Neural cell (in vitro differentiated cells): ENCODE results near the gene WWC2. TPM values are rescaled to one million over a fixed set of nuclear protein-coding genes. Genes with fewer than 3 reads are reported as not detected.

Experiments used
- H2AFZ ChIP-seq: fragments of 200-600, 300-800 bp; sonication (generic), shearing (Covaris generic); 2 replicates; pipeline ENCODE4 v1.6.0; 2014; ENCODE audit warnings: low read depth, mild to moderate bottlenecking, antibody characterized with exemption, low read length, moderate library complexity
- H3F3A ChIP-seq: fragments of 200-600 bp; shearing (Covaris generic); 2 replicates; pipeline ENCODE4 v1.6.1; 2016; ENCODE audit warnings: mild to moderate bottlenecking, moderate library complexity, mixed read lengths, antibody characterized with exemption, low read length; ENCODE audit not compliant: insufficient read depth, poor library complexity, severe bottlenecking
- H3K27ac ChIP-seq: fragments of 200-600, 300-800 bp; sonication (generic), shearing (Covaris generic); 2 replicates; pipeline ENCODE4 v1.5.1; 2014; ENCODE audit warnings: mild to moderate bottlenecking, low read length, moderate library complexity
- H3K27me3 ChIP-seq: fragments of 300-800, 200-600 bp; sonication (generic), shearing (Covaris generic); 2 replicates; pipeline ENCODE4 v1.6.0; 2014; ENCODE audit warnings: mild to moderate bottlenecking, low read depth, low read length, moderate library complexity; ENCODE audit not compliant: insufficient read depth
- H3K36me3 ChIP-seq: fragments of 300-800, 200-600 bp; sonication (generic), shearing (Covaris generic); 2 replicates; pipeline ENCODE4 v1.5.1; 2014; ENCODE audit warnings: mild to moderate bottlenecking, antibody characterized with exemption, low read length, moderate library complexity; ENCODE audit not compliant: insufficient read depth
- H3K4me2 ChIP-seq: fragments of 300-800, 200-600 bp; sonication (generic), shearing (Covaris generic); 2 replicates; pipeline ENCODE4 v1.6.0; 2014; ENCODE audit warnings: mild to moderate bottlenecking, low read length
- H3K4me3 ChIP-seq: fragments of 300-800, 200-600 bp; sonication (generic), shearing (Covaris generic); 2 replicates; pipeline ENCODE4 v1.5.1; 2014; ENCODE audit warnings: mild to moderate bottlenecking, low read length, moderate library complexity
- H3K79me2 ChIP-seq: fragments of 200-600 bp; shearing (Covaris generic); replicated peaks from 2 replicates; pipeline ENCODE4 v1.6.0; 2014; ENCODE audit warnings: mild to moderate bottlenecking, low read length, moderate library complexity; ENCODE audit not compliant: insufficient read depth
- H3K9ac ChIP-seq: fragments of 300-800, 200-600 bp; sonication (generic), shearing (Covaris generic); 2 replicates; pipeline ENCODE4 v1.6.1; 2016; ENCODE audit warnings: mild to moderate bottlenecking, low read length, mixed read lengths
- H3K9me2 ChIP-seq: fragments of 200-600 bp; shearing (Covaris generic); 2 replicates; pipeline ENCODE4 v1.6.1; 2016; ENCODE audit warnings: mild to moderate bottlenecking, low read length, mixed read lengths; ENCODE audit not compliant: insufficient read depth
- H3K9me3 ChIP-seq: fragments of 200-600, 300-800 bp; sonication (generic), shearing (Covaris generic); 2 replicates; pipeline ENCODE4 v1.6.1; 2016; ENCODE audit warnings: mild to moderate bottlenecking, mixed run types, low read length, moderate library complexity, mixed read lengths
- H4K20me1 ChIP-seq: fragments of 200-600 bp; shearing (Covaris generic); 2 replicates; pipeline ENCODE4 v1.6.1; 2016; ENCODE audit warnings: mild to moderate bottlenecking, mixed run types; ENCODE audit not compliant: insufficient read depth
- EP300 ChIP-seq: fragments of 450-650 bp; conservative IDR thresholded peaks from 2 replicates; pipeline ENCODE4 v1.6.1; 2014; ENCODE audit warnings: antibody characterized with exemption, mild to moderate bottlenecking, moderate library complexity; ENCODE audit not compliant: poor library complexity, severe bottlenecking
- EZH2 ChIP-seq: fragments of 200-600, 300-800 bp; shearing (Covaris generic), sonication (generic); IDR thresholded peaks from 2 replicates; pipeline ENCODE4 v1.6.1; 2014; ENCODE audit warnings: antibody characterized with exemption, low read length, borderline replicate concordance, mild to moderate bottlenecking; ENCODE audit not compliant: insufficient read depth, poor library complexity, severe bottlenecking
- MXI1 ChIP-seq: fragments of 450-650 bp; conservative IDR thresholded peaks from 2 replicates; pipeline ENCODE4 v1.6.1; 2014; ENCODE audit warnings: antibody characterized with exemption, mild to moderate bottlenecking; ENCODE audit not compliant: poor library complexity, severe bottlenecking
- POLR2AphosphoS5 ChIP-seq: IDR thresholded peaks from 2 replicates; pipeline ENCODE4 v1.6.1; 2012
- RAD21 ChIP-seq: fragments of 450-650 bp; conservative IDR thresholded peaks from 2 replicates; pipeline ENCODE4 v1.6.1; 2014; ENCODE audit warnings: antibody characterized with exemption, mild to moderate bottlenecking, moderate library complexity
- SMC3 ChIP-seq: fragments of 450-650 bp; conservative IDR thresholded peaks from 2 replicates; pipeline ENCODE4 v1.6.1; 2014; ENCODE audit warnings: antibody characterized with exemption, mild to moderate bottlenecking, moderate library complexity; ENCODE audit not compliant: poor library complexity
- TAF1 ChIP-seq: IDR thresholded peaks from 2 replicates; pipeline ENCODE4 v1.6.1; 2012; ENCODE audit warnings: low read depth
- polyA plus RNA-seq: library from polyadenylated mRNA; depleted of rRNA; stranded (reverse); fragments of >200 nt; gene quantifications from 2 replicates; pipeline ENCODE4 v1.2.3, GENCODE V29; 2014
- TF ChIP-seq, protein P1 (sequence below): fragments of 450-650 bp; IDR thresholded peaks from 2 replicates; pipeline ENCODE4 v1.5.1; 2014; ENCODE audit warnings: antibody characterized with exemption, mild to moderate bottlenecking, moderate library complexity; ENCODE audit not compliant: poor library complexity, severe bottlenecking
- TF ChIP-seq, protein P2 (sequence below): IDR thresholded peaks from 2 replicates; pipeline ENCODE4 v1.6.1; 2012; ENCODE audit warnings: borderline replicate concordance

The WWC2 gene
- polyA plus RNA-seq, 1 donor from 2014 or later: 5.7 TPM

DNA sequence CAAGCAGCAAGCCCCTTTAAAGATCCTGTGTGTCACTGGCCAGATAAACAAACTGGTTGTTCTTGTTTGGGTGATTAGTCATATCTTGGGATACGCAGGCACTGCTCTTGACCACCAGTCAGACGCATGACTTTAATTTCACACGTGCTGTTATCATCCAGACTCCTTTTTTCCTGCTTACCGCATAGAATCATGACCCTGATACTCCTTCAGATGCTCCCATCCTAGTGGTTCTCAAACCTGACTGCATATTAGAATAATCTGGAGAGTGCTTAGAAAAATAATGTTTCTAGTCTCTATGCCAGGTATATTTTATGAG, 142.2 kb downstream of the WWC2 start:
- Histone ChIP-seq H3K9ac (no peak overlapping the region), H4K20me1 (no peaks in the 10 kb centered on the region), H3K4me2 (no peak overlapping the region), H3K27ac (no peak overlapping the region), H3K9me3 (no peaks in the 10 kb centered on the region), H2AFZ (no peak overlapping the region), H3K9me2 (no peaks in the 10 kb centered on the region), H3K27me3 (no peaks in the 10 kb centered on the region), H3F3A (no peaks in the 10 kb centered on the region), H3K4me3 (no peak overlapping the region), H3K79me2 (no peaks in the 10 kb centered on the region), H3K36me3 (no peaks in the 10 kb centered on the region)
- no peak for TF ChIP-seq SMC3
- TF ChIP-seq MXI1: no peak
- TF ChIP-seq POLR2AphosphoS5: no peak
- no peak for TF ChIP-seq EZH2
- no peak for TF ChIP-seq TAF1

DNA sequence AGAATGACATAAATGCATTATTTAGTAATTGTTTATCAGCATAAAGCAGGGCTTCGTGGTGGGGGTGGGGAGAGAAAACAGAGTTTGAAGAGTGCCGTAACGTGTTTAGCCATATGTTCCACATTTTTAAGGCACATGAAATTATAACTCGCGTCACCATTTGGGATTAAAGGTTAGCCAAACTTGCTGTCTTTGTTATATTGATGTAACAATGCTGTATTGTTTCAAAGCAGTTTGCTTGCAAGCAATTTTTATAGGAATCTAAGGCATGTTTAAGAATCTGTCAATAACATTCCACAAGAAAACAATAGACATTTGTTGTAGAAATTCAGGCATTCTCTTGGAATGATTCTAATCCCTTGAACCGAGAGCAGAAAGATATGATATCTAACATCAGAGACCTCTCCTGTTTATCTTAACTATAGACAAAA, 142.7 kb downstream of the WWC2 start:
- TF ChIP-seq, protein P1, sequence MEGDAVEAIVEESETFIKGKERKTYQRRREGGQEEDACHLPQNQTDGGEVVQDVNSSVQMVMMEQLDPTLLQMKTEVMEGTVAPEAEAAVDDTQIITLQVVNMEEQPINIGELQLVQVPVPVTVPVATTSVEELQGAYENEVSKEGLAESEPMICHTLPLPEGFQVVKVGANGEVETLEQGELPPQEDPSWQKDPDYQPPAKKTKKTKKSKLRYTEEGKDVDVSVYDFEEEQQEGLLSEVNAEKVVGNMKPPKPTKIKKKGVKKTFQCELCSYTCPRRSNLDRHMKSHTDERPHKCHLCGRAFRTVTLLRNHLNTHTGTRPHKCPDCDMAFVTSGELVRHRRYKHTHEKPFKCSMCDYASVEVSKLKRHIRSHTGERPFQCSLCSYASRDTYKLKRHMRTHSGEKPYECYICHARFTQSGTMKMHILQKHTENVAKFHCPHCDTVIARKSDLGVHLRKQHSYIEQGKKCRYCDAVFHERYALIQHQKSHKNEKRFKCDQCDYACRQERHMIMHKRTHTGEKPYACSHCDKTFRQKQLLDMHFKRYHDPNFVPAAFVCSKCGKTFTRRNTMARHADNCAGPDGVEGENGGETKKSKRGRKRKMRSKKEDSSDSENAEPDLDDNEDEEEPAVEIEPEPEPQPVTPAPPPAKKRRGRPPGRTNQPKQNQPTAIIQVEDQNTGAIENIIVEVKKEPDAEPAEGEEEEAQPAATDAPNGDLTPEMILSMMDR: no peak
- TF ChIP-seq EP300 (no peak), RAD21 (no peak), POLR2AphosphoS5 (no peak), SMC3 (no peak)
- TF ChIP-seq, protein P2, sequence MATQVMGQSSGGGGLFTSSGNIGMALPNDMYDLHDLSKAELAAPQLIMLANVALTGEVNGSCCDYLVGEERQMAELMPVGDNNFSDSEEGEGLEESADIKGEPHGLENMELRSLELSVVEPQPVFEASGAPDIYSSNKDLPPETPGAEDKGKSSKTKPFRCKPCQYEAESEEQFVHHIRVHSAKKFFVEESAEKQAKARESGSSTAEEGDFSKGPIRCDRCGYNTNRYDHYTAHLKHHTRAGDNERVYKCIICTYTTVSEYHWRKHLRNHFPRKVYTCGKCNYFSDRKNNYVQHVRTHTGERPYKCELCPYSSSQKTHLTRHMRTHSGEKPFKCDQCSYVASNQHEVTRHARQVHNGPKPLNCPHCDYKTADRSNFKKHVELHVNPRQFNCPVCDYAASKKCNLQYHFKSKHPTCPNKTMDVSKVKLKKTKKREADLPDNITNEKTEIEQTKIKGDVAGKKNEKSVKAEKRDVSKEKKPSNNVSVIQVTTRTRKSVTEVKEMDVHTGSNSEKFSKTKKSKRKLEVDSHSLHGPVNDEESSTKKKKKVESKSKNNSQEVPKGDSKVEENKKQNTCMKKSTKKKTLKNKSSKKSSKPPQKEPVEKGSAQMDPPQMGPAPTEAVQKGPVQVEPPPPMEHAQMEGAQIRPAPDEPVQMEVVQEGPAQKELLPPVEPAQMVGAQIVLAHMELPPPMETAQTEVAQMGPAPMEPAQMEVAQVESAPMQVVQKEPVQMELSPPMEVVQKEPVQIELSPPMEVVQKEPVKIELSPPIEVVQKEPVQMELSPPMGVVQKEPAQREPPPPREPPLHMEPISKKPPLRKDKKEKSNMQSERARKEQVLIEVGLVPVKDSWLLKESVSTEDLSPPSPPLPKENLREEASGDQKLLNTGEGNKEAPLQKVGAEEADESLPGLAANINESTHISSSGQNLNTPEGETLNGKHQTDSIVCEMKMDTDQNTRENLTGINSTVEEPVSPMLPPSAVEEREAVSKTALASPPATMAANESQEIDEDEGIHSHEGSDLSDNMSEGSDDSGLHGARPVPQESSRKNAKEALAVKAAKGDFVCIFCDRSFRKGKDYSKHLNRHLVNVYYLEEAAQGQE: no peak
- Histone ChIP-seq H3K79me2 (no peaks in the 10 kb centered on the region), H3F3A (no peaks in the 10 kb centered on the region), H3K9me2 (no peaks in the 10 kb centered on the region), H3K9me3 (no peaks in the 10 kb centered on the region), H3K27me3 (no peaks in the 10 kb centered on the region), H3K4me2 (no peak overlapping the region), H4K20me1 (no peaks in the 10 kb centered on the region), H3K27ac (no peak overlapping the region), H3K9ac (no peak overlapping the region), H2AFZ (no peak overlapping the region), H3K4me3 (no peak overlapping the region), H3K36me3 (no peaks in the 10 kb centered on the region)

DNA sequence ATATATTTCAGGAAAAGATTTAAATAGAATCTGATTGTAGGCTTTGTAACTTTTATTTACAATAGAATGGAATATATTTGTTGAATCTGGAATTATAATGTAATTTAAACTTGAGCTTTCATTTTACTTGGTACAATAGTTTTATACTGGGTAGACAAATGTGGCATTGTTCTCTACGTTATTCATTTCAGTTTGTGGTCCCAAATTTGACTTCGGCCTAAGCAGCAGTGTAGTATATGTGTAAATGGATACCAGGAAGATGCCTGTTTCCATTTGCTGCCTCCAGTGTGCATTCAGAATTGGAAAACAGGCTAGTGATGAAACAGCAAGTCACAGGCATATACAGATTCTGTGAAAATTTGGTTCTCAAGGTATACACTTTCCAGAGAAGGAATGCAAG, 143.2 kb downstream of the WWC2 start:
- Histone ChIP-seq H3K9me3 (no peaks in the 10 kb centered on the region), H3K4me2 (no peak overlapping the region), H3K4me3 (no peak overlapping the region), H3K9ac (no peak overlapping the region), H3K79me2 (no peaks in the 10 kb centered on the region), H3K27ac (no peak overlapping the region), H3F3A (no peaks in the 10 kb centered on the region), H2AFZ (no peak overlapping the region), H3K36me3 (no peaks in the 10 kb centered on the region), H3K9me2 (no peaks in the 10 kb centered on the region), H3K27me3 (no peaks in the 10 kb centered on the region), H4K20me1 (no peaks in the 10 kb centered on the region)
- TF ChIP-seq SMC3 (no peak), TAF1 (no peak), RAD21 (no peak), EP300 (no peak), MXI1 (no peak), POLR2AphosphoS5 (no peak), EZH2 (no peak)
- TF ChIP-seq, protein P1: no peak
- TF ChIP-seq, protein P2: no peak
